ENCODE measurements around the gene RNF144B.

Gene RNF144B

GRCh38 chr6:18501663-18502013, 114.5 kb downstream of the RNF144B start:
- peak; percentile 92 for DNase-seq (ENCODE audit: low read depth, low spot score)
- H3K4me3 ChIP-seq (ENCODE audit: low read depth, low read length), result no peak overlapping the region
- TF ChIP-seq CTCF (IDR thresholded peaks at IDR 0.05; ENCODE audit: insufficient read depth, low read length, missing control alignments), result no peak
- CTCF ChIA-PET, result interaction anchor here (0.6 to 10.5 kb wide), 9 partner anchors 152 to 380 kb away, joined by 3 to 490 read pairs (median 6); partner anchors contain the start of gene NHLRC1
- POLR2A ChIA-PET, result no interaction called here

GRCh38 chr6:18503206-18503592, 116.0 kb downstream of the RNF144B start:
- DNase-seq (ENCODE audit: low read depth, low spot score), result no peak
- no peak overlapping the region for H3K4me3 ChIP-seq (ENCODE audit: low read depth, low read length)
- no peak for TF ChIP-seq CTCF (IDR thresholded peaks at IDR 0.05; ENCODE audit: insufficient read depth, low read length, missing control alignments)
- CTCF ChIA-PET, result interaction anchor here (0.6 to 10.5 kb wide), 46 partner anchors 10 to 639 kb away, joined by 3 to 490 read pairs (median 5); partner anchors contain the start of genes NHLRC1 and RNF144B
- POLR2A ChIA-PET, result no interaction called here

GRCh38 chr6:18503593-18504231, 116.6 kb downstream of the RNF144B start:
- POLR2A ChIA-PET, result no interaction called here

GRCh38 chr6:18504232-18504596, 117.1 kb downstream of the RNF144B start:
- POLR2A ChIA-PET, result no interaction called here
- CTCF ChIA-PET, result interaction anchor here (0.7 to 10.5 kb wide), 34 partner anchors 9 to 382 kb away, joined by 3 to 490 read pairs (median 5); partner anchors contain the start of genes NHLRC1 and RNF144B
- DNase-seq (ENCODE audit: low read depth, low spot score), result no peak
- H3K4me3 ChIP-seq (ENCODE audit: low read depth, low read length), result no peak overlapping the region
- TF ChIP-seq CTCF (IDR thresholded peaks at IDR 0.05; ENCODE audit: insufficient read depth, low read length, missing control alignments), result no peak

More at GRCh38 chr6:18503593-18504231, 116.6 kb downstream of the RNF144B start:
- no peak for DNase-seq (ENCODE audit: low read depth, low spot score)
- peak overlapping the region; percentile 3; the same call in 1 of the 2 replicates for H3K4me3 ChIP-seq (ENCODE audit: low read depth, low read length)
- CTCF ChIA-PET, result interaction anchor here (0.6 to 10.5 kb wide), 47 partner anchors 9 to 639 kb away, joined by 3 to 490 read pairs (median 4); partner anchors contain the start of genes NHLRC1 and RNF144B
- peak; percentile 89 for TF ChIP-seq CTCF (IDR thresholded peaks at IDR 0.05; ENCODE audit: insufficient read depth, low read length, missing control alignments)

GRCh38 chr6:18506382-18507017, 119.3 kb downstream of the RNF144B start:
- H3K4me3 ChIP-seq (ENCODE audit: low read depth, low read length), result no peak overlapping the region

More at GRCh38 chr6:18506382-18507017, 119.3 kb downstream of the RNF144B start:
- POLR2A ChIA-PET, result no interaction called here
- no peak for TF ChIP-seq CTCF (IDR thresholded peaks at IDR 0.05; ENCODE audit: insufficient read depth, low read length, missing control alignments)
- CTCF ChIA-PET, result interaction anchor here (0.6 to 10.5 kb wide), 7 partner anchors 8 to 1348 kb away, joined by 3 to 490 read pairs (median 4); no protein-coding TSS in a partner anchor
- no peak for DNase-seq (ENCODE audit: low read depth, low spot score)

All from AG04449 (cell line).